Erythroblast (primary cell): ENCODE results near the gene CACNA1D.

Source experiments
- GATA1 ChIP-seq: IDR thresholded peaks from 2 replicates; pipeline ENCODE4 v1.6.1; 2011; ENCODE audit warnings: low read depth, mild to moderate bottlenecking, control low read depth, low read length, moderate library complexity
- POLR2A ChIP-seq: IDR thresholded peaks from 2 replicates; pipeline ENCODE4 v1.6.1; 2011; ENCODE audit warnings: mild to moderate bottlenecking, low read length

- TF ChIP-seq POLR2A: no peak
- TF ChIP-seq GATA1: no peak
Measured at GRCh38 chr3:53708001-53708621, 213.7 kb downstream of the CACNA1D start.
